Heart right ventricle (tissue), 16 donors: Measurements from ENCODE around the gene NVL. TPM values are rescaled to one million over a fixed set of nuclear protein-coding genes. Genes with fewer than 3 reads are reported as not detected.

Experiments used
- ATAC-seq, 8 donors: fragments of 200-7000 bp; cut with Tn5 transposase; one replicate each; pipeline ENCODE4 v1.9.1; 2020; ENCODE audit warnings: mild to moderate bottlenecking in 8 of 8, moderate library complexity in 8 of 8, moderate number of reproducible peaks in 1 of 8
- DNase-seq, 2 donors: peaks; one replicate each; pipeline ENCODE4 v3.0.0-alpha.2; 2020
- H3K27ac ChIP-seq, 10 donors: fragments of 200-600 bp; sonication (generic) in 2 of 10; one replicate each; pipeline versions ENCODE4 v1.5.0 to v1.8.0; 2020 to 2022; ENCODE audit warnings: mild to moderate bottlenecking in 3 of 10
- H3K27me3 ChIP-seq, 7 donors: fragments of 200-600 bp; one replicate each; pipeline ENCODE4 v1.8.0; 2021 to 2022; ENCODE audit warnings: mild to moderate bottlenecking in 2 of 7
- H3K36me3 ChIP-seq, 9 donors: fragments of 200-600 bp; sonication (generic) in 1 of 9; one replicate each; pipeline versions ENCODE4 v1.5.0 to v1.8.0; 2020 to 2022; ENCODE audit warnings: mild to moderate bottlenecking in 2 of 9
- H3K4me1 ChIP-seq, 9 donors: fragments of 200-600 bp; sonication (generic) in 1 of 9; one replicate each; pipeline versions ENCODE4 v1.5.0 to v1.8.0; 2020 to 2022; ENCODE audit warnings: mild to moderate bottlenecking in 4 of 9
- H3K4me3 ChIP-seq, 10 donors: fragments of 200-600 bp; sonication (generic) in 2 of 10; one replicate each; pipeline versions ENCODE4 v1.5.0 to v1.8.0; 2020 to 2022; ENCODE audit warnings: mild to moderate bottlenecking in 7 of 10, moderate library complexity in 2 of 10
- H3K9me3 ChIP-seq, 11 donors: fragments of 200-600 bp in 10 of 11; sonication (generic) in 2 of 11; one replicate each; pipeline versions ENCODE4 v1.5.0 to v1.8.0; 2013 to 2022; ENCODE audit warnings: mild to moderate bottlenecking in 2 of 11, control low read depth in 1 of 11, moderate library complexity in 1 of 11
- CTCF ChIP-seq, 9 donors: fragments of 200-600 bp; sonication (generic) in 2 of 9; IDR thresholded peaks; one replicate each; pipeline versions ENCODE4 v1.5.0 to v1.8.0; 2021 to 2022; ENCODE audit warnings: antibody characterized with exemption in 9 of 9, mild to moderate bottlenecking in 5 of 9, moderate library complexity in 1 of 9
- WGBS, 2 donors: extraction: QIAGEN DNeasy Blood & Tissue Kit; methylation state at CpG; one replicate each; pipeline ENCODE4 v1.1.7; 2013; ENCODE audit warnings: inconsistent platforms in 1 of 2; 5-methylcytosine and 5-hydroxymethylcytosine counted together
- intact Hi-C, 10 donors: fragments of 100-400 bp; cut with DNase I; formaldehyde crosslinking; loops; one replicate each; pipeline versions ENCODE4 v1.11.1 to v1.14.2; 2022
- polyA plus RNA-seq, 2 donors: library from polyadenylated mRNA; stranded (reverse); fragments of 200-250 nt; gene quantifications; one replicate each; pipeline ENCODE4 v1.2.3, GENCODE V29; 2013
- total RNA-seq, 10 donors: library from RNA; stranded (reverse); fragmentation: NEBNext Ultra II Directional in 3 of 10; extraction: Animal tissue kit (Norgen Biotek cat#: 25700) in 3 of 10; gene quantifications; one replicate each; pipeline versions ENCODE4 v1.2.1 to v1.2.4, GENCODE V29; 2021 to 2023
- donor health status: Arrhythmogenic right ventricular cardiomyopathy.
- donor health status: ischemic (EF 13 %, LVEDD 7.1; RV severe dilation, severe dysfunction).
- donor health status: healthy with polysubstance abuse.
- donor health status: DM: no; HTN: yes; CAD: no.
- donor health status: DM: no; HTN: no; CAD: no.
- donor health status: ischemic (EF 25% LVEDD 6.9; RV normal size, moderate dysfunction).
- donor health status: ischemic (EF 25% LVEDD 5.7; RV mildly dilated, moderate dysfunction).
- donor health status: healthy.
- donor health status: DM: yes; HTN: yes; CAD: no.
- donor health status: Ischemic cardiomyopathy.
- donor health status: ischemic (EF 35%, LVEDD 5.7; RV mildly dilated, moderate dysfunction).
- donor health status: nonischemic (EF 11% LVEDD 7.7; RV severe dilation, severe dysfunction).
- donor health status: DM: yes; HTN: yes; CAD: no.
- donor health status: PGD.
- donor health status: ischemic (EF 29% LVEDD 5.4; RV normal size, mild dysfunction).
- donor health status: nonischemic (EF 23%, LVEDD 6.1; RV moderate dilation, normal function).

NVL gene
- total and polyA plus RNA-seq, 12 donors = 7.7 to 37.3 (median 10.5) TPM

- Histone ChIP-seq H3K4me1 (no peaks in the 10 kb centered on the region), H3K9me3 (no peaks in the 10 kb centered on the region), H3K27ac (no peak overlapping the region), H3K27me3 (no peaks in the 10 kb centered on the region), H3K4me3 (no peak overlapping the region), H3K36me3 (peaks cover 0 to 100% (median 56%) of the 10 kb centered on the region in 9 donors)
- TF ChIP-seq CTCF (IDR thresholded peaks at IDR 0.05) = no peak
- ATAC-seq (no peak), DNase-seq (no peak)
- WGBS, 2 donors = 85 to 89% methylated on average over 3 of the region's 3 CpGs
- intact Hi-C loops = loop anchor here in 3 of 10 donors (10.0 kb wide), 3 partner anchors 102 to 122 kb away; no protein-coding TSS in a partner anchor
Observed at GRCh38 chr1:224292419-224292818, 37.6 kb downstream of the NVL start.

- Histone ChIP-seq H3K36me3 (peaks cover 0 to 100% (median 53%) of the 10 kb centered on the region in 9 donors), H3K9me3 (no peaks in the 10 kb centered on the region), H3K27me3 (no peaks in the 10 kb centered on the region), H3K4me1 (no peaks in the 10 kb centered on the region), H3K4me3 (no peak overlapping the region), H3K27ac (no peak overlapping the region)
- no peak for DNase-seq
- intact Hi-C loops = loop anchor here in 1 of 10 donors (10.0 kb wide), 1 partner anchor 105 kb away; no protein-coding TSS in a partner anchor
- ATAC-seq = no peak
- TF ChIP-seq CTCF (IDR thresholded peaks at IDR 0.05) = no peak
- WGBS, 2 donors = 91 to 96% methylated on average over 1 of the region's 1 CpG
Observed at GRCh38 chr1:224289396-224289795, 40.6 kb downstream of the NVL start.

GRCh38 chr1:224287714-224288113 lies 42.3 kb downstream of the NVL start:
- DNase-seq (no peak), ATAC-seq (no peak)
- intact Hi-C loops = loop anchor here in 1 of 10 donors (10.0 kb wide), 1 partner anchor 107 kb away; no protein-coding TSS in a partner anchor
- Histone ChIP-seq H3K36me3 (peaks cover 0 to 100% (median 37%) of the 10 kb centered on the region in 9 donors), H3K9me3 (no peaks in the 10 kb centered on the region), H3K27me3 (no peaks in the 10 kb centered on the region), H3K4me3 (no peak overlapping the region), H3K4me1 (no peaks in the 10 kb centered on the region), H3K27ac (no peak overlapping the region)
- WGBS, 2 donors = 85 to 91% methylated on average over 2 of the region's 2 CpGs
- no peak for TF ChIP-seq CTCF (IDR thresholded peaks at IDR 0.05)

- Histone ChIP-seq H3K36me3 (peaks cover 0 to 97% (median 30%) of the 10 kb centered on the region in 9 donors), H3K9me3 (no peaks in the 10 kb centered on the region), H3K27ac (no peak overlapping the region), H3K27me3 (no peaks in the 10 kb centered on the region), H3K4me3 (no peak overlapping the region), H3K4me1 (peaks cover 0 to 3% (median 0%) of the 10 kb centered on the region in 9 donors)
- intact Hi-C loops = loop anchor here in 2 of 10 donors (5.0 to 10.0 kb wide), 2 partner anchors 35 to 113 kb away; no protein-coding TSS in a partner anchor
- ATAC-seq (no peak), DNase-seq (no peak)
- no peak for TF ChIP-seq CTCF (IDR thresholded peaks at IDR 0.05)
- 98 to 99% methylated on average over 3 of the region's 3 CpGs for WGBS, 2 donors
Observed at GRCh38 chr1:224282140-224282539, 47.8 kb downstream of the NVL start.
